GM21367 (cell line): ENCODE data around the gene TNF.
A peak's percentile ranks its signal among the peaks of the same experiment; 100 is the strongest.

ENCODE experiments used
- ATAC-seq: cut with Tn5 transposase; IDR thresholded peaks from one replicate; pipeline ENCODE4 v1.9.1; 2021; ENCODE audit not compliant: unreplicated experiment

Gene TNF

GRCh38 chr6:31575335-31575901 is at the start of gene TNF:
TSS of gene TNF (plus strand) at chr6:31575565. CDS start at chr6:31575742, 177 bp downstream.
- no peak for ATAC-seq

GRCh38 chr6:31525932-31526591 is 49.3 kb upstream of the TNF start:
- no peak for ATAC-seq

GRCh38 chr6:31528307-31528777 is 47.0 kb upstream of the TNF start:
- no peak for ATAC-seq

- no peak for ATAC-seq
Measured at GRCh38 chr6:31528821-31529328, 46.5 kb upstream of the TNF start, which contains the start of gene MCCD1. TSS of gene MCCD1 (plus strand) at chr6:31528962. CDS start at chr6:31529015, 53 bp downstream.

GRCh38 chr6:31529329-31530150 is 45.8 kb upstream of the TNF start:
- no peak for ATAC-seq

GRCh38 chr6:31530659-31531058 is 44.7 kb upstream of the TNF start:
- ATAC-seq: no peak

- no peak for ATAC-seq
Measured at GRCh38 chr6:31531162-31531561, 44.2 kb upstream of the TNF start.

- no peak for ATAC-seq
Measured at GRCh38 chr6:31531771-31532643, 43.4 kb upstream of the TNF start.

GRCh38 chr6:31532644-31533454 is 42.5 kb upstream of the TNF start:
- ATAC-seq: no peak

- ATAC-seq: no peak
Measured at GRCh38 chr6:31533455-31533841, 41.9 kb upstream of the TNF start.

GRCh38 chr6:31534011-31534410 is 41.4 kb upstream of the TNF start:
- no peak for ATAC-seq

GRCh38 chr6:31534521-31535040 is 40.8 kb upstream of the TNF start:
- ATAC-seq: no peak

GRCh38 chr6:31535538-31536324 is 39.6 kb upstream of the TNF start:
- no peak for ATAC-seq

- ATAC-seq: no peak
Measured at GRCh38 chr6:31538805-31539400, 36.5 kb upstream of the TNF start.

- no peak for ATAC-seq
Measured at GRCh38 chr6:31540640-31541039, 34.7 kb upstream of the TNF start.

- ATAC-seq: no peak
Measured at GRCh38 chr6:31541059-31541657, 34.2 kb upstream of the TNF start.

GRCh38 chr6:31541658-31542521 is 33.5 kb upstream of the TNF start, which contains the start of gene DDX39B:
TSS of gene DDX39B (minus strand) at chr6:31542003. CDS start at chr6:31540532, 1,471 bp downstream.
- peak; percentile 55 for ATAC-seq
